Measurements from ENCODE around the gene C12orf56.
"Not testable (repeated sequence)": the region's sequence is repeated elsewhere in the genome, so short reads cannot be mapped to it uniquely, and the experiment has no call there.

Gene C12orf56

DNA sequence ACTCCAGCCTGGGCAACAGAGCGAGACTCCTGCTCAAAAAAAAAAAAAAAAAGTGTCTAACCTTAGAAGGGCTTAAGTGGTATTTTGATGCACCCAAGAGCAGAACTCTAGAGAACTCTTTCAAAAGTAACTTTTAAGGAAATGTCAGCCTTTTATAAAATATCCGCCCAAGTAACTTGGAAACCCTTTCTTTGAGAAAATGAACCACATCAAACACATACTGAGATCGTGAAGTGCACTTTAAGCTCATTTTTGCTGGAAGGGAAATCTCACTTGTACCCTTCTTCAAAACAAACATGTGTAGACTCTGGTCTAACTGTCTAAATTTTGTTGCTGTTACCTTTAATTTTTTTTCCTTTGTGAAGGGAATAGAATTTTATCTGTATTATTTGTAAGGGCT, 5.5 kb downstream of the C12orf56 start:
- DNase-seq, result no peak

DNA sequence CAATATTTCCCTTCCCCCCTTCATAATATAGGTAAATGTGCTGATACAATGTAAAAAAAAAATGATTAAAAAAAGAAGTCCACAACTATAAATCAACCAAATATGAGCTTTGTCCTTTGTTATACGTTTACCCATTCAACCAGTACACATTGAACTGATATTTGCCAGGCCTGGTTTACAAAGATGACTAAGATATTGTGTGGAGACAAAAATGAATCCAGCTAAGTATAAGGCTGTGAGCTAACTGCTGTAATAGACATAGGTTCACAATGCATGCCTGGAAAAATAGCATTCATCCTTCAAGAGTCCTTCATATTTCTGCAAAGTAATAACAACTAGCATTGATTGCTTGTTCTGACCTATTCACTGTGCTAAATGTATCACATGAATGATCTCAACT, 6.9 kb downstream of the C12orf56 start:
- no peak for DNase-seq

DNA sequence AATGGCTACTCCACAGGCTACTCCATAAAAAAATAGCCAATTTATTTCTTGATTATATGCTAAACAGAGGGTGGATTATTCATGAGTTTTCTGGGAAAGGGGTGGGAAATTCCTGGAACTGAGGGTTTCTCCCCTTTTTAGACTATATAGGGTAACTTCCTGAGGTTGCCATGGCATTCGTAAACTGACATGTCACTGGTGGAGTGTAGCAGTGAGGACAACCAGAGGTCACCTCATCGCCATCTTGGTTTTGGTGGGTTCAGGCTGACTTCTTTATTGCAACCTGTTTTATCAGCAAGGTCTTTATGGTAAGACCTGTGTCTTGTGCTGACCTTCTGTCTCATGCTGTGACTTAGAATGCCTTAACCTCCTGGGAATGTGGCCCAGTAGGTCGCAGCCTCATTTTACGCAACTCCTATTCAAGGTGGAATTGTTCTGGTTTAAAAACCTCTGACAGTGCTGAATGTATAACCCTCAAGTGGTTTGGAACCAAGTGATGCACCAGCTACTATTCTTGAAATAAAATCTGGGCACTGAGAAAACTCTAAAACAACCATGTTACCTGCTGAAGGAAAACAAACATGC, 27.7 kb downstream of the C12orf56 start:
- no peak for DNase-seq

DNA sequence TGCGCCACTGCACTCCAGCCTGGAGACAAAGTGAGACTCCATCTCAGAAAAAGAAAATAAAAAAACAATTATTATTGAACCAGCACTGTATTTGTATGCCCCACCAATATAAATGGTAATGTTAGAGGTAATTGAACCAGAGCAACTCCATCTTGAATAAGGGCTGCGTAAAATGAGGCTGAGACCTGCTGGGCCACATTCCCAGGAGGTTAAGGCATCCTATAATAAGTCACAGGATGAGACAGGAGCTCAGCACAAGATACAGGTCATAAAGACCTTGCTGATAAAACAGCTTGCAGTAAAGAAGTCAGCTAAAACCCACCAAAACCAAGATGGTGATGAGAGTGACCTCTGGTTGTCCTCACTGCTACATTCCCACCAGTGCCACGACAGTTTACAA, 29.4 kb downstream of the C12orf56 start:
- DNase-seq, result not testable (repeated sequence)

DNA sequence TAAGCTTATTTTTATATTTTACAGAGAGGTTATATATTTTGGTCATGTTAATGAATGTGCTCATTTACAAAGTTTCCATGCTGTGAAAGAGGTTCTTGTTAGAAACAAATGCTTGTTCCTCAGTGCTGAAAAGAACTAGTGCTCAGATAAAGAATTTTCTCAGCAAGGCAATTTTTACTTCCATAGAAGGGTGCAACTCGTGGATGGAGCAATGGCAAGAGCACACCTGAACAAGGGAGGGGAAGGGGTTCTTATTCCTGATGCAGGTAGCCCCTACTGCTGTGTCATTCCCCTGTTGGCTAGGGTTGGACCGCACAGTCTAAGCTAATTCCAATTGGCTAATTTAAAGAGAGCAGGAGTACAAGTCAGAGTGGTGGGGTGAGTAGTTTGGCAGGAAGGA, 34.3 kb downstream of the C12orf56 start:
- not testable (repeated sequence) for DNase-seq

DNA sequence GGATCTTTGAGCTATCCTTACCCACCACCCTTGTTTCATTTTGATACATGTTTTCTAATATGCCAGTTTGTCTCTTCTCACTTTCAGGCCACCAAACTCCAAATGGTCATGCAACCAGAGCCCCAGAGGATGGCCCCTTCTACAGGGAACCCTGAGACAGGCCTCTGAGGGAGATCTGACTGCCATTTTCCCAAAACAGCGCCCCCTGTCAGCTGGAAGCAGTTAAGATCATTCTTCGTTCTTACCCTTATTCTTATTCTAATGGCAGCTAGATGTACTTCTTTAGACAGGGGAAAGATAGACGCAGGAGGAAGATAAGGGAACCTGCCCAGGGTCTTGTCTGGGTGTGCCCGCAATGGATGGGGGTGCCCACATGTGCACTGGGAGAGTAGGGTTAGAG, 38.4 kb downstream of the C12orf56 start:
- DNase-seq, result no peak

DNA sequence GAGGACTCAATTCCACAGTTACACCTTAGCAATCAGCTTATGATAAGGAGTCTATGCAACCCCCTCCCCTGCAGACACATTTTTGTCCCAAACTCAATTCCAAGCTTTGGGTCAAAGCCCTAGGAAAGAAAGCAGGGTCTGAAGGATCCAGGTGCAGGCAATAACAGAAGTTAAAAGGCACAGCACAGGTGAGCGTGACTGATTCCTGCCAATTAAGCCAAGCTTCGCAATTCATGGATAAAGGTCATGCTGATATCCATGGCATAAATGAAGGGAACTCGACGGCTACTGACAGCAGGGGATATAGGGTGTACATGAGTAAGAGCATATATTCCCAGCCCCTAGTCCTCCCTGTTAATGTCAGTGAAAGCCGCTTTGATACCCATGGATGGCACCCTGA, 39.3 kb downstream of the C12orf56 start:
- no peak for DNase-seq

DNA sequence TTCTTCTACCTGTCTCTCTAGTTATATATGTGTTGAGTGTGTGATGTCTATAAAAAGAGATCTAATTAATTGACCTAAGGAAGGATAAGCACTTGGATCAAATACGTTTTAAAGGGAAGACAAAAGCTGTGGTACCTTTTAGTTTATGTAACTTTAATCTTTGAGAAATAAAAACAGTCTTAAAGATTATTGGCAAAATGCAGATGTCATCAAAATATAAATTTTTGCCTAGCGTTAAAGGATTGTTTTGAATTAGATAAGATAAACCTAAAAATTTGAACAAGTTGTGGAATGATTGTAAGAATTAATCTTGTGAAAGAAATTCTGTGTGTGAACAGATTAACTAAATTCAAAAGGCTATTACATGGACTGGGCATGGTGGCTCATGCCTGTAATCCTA, 42.9 kb downstream of the C12orf56 start:
- no peak for DNase-seq

DNA sequence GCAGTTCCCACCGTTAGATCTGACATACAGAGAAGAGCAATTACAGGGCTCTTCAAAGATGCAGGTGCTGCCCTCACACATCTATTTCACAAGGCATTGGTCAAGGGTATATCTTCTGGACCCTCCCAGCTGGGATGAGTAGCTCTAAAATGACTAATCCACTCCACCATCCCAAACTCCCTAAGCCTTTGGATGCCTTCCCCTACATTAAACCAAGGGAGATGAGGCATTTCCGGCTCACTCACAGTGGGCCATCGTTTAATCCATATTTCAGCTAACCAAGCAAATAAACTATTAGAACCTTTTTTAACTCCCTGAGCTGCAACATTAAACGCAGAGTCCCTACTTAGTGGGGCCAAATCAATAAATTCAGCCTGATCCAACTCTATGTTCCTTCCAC, 45.9 kb downstream of the C12orf56 start:
- not testable (repeated sequence) for DNase-seq

DNA sequence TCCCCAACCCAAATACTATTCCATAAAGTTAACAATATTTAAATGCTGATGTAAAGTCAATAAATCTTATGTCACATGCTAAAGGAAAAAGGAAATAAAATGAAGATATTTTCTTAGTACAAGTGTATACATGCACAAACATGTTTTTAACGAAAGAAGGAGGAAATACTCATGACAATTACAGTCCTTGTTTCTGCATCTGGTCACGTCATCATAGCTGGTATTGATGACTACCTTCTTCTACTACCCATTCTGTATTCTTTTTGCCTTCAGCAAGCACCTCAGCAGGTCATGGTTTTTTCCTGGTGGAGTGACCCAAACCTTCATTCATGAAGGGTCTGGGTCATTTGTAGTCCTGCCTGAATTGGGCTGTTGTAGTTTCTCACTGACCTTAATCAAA, 50.0 kb downstream of the C12orf56 start:
- not testable (repeated sequence) for DNase-seq

DNA sequence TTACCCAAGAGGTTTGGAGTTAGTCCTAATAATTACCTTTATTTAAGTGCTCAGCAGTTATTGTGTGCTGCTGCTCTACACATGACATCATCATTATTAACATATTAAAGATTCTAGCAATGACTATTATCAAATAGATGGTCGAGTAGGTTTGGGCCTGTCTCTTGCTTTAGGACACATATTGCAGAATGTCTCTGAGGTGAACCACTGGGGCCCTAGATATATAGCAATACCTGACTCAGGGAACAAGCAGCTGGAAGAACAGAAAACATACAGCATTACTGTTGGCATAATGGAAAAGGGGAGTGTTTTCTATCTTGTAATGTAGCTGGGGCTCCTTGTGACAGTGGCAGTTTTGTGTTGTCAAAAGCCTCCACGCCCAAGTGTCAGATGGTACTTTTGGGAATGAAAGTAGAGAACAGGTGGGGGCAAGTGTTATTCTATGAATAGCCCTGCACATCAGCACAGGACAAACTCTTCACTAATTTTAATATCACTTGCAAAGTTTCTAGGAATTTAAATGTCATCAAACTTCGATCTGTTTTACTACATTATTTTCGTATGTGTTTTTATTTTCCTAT, 54.6 kb downstream of the C12orf56 start:
- DNase-seq, result no peak

DNA sequence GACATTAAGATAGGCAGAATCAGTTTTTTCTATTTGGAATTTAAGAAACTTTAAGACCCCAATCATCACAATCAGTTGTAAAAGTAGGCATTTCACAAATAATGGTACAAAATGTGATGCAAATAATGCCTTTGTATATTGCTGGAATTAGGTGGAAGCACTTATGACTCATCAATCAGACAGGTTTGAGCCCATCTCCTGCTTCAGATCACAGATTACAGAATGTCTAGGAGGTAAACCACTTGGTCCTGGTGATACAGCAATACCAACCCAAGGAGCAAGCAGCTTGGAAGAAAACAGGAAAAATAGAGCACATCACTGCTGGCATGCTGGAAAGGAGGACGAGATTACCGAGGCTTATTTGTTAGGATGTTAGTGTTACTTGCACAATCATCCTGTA, 57.6 kb downstream of the C12orf56 start:
- DNase-seq, result no peak

DNA sequence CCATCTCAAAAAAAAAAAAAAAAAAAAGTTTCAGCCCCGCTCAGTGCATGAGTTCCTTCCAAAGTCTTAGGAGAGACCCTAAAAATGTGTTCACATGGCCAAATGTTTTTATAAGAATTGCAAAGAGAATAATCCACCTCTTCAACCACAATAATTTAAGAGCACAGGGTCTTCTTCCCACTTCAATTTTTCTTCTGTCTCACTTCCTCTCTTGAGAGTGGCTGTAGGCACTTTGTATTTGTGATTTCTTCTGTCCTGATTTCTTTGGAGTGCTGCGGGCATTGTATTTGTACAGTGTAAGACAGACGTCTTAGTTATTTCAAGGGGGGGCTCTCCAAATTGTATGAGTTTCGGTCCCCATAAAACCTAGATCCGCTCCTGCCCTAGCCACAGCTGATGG, 58.3 kb downstream of the C12orf56 start:
- no peak for DNase-seq

DNA sequence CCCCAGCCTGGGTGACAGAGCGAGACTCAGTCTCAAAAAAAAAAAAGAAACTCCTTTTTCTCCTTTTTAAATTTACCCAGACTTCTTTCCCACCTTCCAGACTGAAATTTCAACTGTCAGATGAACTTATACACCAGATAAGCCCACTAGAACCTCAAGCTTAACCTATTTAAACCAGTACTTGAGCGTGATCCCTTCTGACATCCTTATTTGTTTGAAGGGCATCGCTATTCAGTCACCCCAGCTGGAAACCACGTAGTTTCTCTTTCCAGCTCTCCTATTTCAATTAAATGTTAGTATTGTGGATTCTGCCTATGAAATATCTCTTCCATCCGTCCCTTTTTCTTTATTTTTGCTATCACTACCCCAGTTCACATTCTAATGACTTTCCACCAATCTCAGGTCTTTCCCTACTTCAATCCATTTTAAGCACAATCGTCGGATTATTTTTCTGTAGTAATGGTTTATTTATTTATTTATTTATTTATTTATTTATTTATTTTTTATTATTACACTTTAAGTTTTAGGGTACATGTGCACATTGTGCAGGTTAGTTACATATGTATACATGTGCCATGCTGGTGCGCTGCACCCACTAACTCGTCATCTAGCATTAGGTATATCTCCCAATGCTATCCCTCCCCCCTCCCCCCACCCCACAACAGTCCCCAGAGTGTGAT, 61.4 kb downstream of the C12orf56 start:
- not testable (repeated sequence) for DNase-seq

DNA sequence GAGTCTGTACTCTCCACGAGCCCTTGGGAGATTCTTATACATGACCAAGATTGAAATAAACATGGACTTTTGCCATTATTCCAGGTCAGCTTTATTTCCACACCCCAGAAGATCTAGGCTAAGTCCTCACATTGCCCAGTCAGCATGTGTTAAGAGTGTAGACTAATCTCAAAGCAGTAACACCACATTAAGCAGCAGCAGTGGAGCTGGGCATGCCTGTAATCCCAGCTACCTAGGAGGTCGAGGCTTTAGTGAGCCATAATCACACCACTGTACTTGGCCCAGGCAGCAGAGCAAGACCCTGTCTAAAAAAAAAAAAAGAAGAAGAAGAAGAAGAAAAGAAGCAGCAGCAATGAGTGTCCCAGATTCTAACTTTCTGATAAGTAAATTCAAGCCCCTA, 65.5 kb downstream of the C12orf56 start:
- no peak for DNase-seq

DNA sequence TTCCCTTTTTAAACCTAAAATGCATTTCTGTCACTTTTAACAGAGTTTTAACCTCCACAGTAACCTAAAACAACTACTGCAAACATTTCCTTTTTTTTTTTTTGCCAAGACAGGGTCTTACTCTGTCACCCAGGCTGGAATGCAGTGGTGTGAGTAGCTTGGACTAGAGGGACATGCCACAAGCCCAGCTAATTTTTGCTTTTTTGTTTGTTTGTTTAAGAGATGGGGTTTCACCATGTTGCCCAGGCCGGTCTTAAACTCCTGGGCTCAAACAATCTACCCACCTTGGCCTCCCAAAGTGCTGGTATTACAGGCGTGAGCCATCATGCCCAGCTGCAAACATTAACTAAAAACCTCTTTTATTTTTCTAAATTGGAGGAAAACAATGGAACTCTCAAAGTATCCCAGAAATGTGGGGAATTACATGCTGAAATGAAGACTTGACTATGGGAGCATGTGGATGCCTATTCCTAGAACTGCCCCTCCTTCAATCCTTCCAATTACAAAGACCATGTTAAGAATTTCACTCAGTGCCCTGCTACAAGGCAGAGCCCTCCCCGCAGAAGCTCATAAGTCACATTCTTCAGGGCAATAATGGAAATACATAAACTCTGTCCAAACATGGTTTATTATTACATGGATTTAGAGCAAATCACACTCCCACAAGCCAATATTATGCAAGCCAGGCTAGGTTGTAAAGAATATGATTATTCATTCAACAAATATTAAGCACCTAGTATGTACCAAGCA, 66.9 kb downstream of the C12orf56 start:
- no peak for DNase-seq

DNA sequence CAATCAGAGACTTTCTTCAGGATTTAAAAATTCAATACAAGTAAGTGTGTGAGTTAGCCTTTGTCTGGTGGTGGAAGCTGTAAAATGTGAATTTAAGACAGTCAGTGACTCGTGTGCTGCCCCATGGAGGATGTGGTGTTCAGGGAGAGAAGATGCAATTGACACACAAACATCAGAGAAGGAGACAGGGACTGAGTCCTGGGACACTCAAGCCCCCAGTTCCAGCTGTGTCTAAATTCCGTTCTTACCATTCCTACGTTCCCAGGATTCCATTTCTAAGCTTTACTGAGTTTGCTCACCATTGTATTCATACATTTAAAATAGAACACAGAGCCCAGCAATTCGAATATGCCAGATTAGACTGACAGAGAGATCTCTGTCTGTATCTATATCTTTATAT, 67.6 kb downstream of the C12orf56 start:
- no peak for DNase-seq

DNA sequence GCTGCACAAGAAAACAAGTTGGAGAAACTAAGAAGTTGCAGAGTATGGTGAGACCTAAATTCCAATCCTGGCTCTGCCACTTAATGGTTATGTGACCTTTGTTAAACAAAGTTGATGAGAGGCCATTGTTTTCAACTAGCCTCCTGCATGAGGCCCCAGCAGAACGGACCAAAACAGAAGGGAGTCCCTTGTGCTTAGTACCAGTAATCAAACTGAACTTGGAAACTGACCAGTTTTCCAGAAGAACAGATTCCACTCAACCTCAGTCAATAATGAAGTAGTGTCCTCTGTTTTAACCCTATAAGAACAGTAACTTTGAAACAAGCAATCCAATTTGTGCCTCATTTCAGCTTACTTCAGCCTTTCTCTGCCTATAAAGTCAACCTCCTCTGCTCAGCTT, 69.9 kb downstream of the C12orf56 start:
- no peak for DNase-seq

DNA sequence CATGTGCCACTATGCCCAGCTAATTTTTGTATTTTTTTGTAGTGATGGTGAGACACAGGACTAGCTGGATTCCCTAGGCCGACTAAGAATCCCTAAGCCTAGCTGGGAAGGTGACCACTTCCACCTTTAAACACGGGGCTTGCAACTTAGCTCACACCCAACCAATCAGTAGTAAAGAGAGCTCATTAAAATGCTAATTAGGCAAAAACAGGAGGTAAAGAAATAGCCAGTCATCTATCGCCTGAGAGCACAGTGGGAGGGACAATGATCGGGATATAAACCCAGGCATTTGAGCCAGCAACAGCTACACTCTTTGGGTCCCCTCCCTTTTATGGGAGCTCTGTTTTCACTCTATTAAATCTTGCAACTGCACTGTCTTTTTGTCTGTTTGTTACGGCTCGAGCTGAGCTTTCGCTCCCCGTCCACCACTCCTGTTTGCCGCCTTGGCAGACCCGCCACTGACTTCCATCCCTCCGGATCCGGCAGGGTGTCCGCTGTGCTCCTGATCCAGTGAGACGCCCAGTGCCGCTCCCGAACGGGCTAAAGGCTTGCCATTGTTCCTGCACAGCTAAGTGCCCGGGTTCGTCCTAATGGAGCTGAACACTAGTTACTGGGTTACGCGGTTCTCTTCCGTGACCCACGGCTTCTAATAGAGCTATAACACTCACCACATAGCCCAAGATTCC, 70.9 kb downstream of the C12orf56 start:
- not testable (repeated sequence) for DNase-seq

DNA sequence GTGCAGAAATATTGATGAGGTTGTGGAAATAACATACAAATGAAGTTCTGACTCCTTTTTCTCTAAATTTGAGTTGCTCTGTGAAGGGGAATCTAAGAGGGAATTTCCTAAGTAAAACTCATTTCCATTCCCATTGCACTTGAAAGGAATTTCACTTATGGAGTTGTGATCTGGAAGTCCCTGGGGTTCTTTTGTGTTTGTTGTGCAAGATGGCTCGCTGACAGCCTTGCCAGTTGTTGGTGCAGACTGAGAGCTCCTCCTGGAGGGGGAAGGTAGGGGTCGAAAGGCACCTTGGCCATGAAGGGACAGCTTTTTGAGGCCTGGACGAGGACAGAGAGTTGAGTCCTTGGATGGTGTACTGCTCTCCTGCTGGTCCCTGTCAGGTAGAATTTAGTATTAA, 72.0 kb downstream of the C12orf56 start:
- DNase-seq, result no peak

DNA sequence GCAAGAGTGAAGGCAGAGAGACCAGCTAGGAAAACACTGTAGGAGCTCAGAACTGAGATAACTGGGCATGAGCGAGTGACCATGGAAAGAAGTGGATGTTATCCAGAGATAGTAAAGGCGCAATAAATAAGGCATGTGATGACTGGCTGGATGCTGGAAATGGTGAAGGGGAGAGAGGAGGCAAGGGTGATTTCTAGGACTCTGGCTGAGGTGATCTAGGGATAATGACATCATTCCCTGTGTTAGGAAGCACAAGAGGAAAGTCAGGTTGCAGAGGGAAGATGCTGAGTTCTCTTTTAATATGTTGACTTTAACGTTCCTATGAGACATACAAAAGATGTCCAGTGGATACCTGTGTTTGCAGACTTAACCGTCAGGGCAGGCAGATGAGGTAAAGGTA, 78.7 kb downstream of the C12orf56 start:
- DNase-seq, result no peak

DNA sequence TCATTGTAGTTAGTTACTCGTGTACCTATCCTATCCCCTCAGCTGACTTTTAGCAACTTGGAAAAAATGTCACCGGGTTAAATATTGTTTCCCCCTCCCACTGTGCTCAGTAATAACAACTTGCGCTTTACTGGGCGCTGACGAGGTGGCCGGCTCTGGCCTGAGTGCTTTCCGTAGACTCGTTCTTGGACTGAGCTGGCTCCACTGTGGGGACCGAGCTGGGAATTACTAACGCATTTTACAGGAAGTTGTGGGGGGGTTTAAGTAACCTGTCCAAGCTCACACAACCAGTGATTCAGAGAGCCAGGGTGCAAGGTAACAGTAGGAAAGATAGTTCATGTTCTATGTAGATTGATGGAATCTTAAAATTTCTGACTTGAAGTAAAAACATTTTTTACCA, 86.0 kb downstream of the C12orf56 start:
- DNase-seq, result no peak

DNA sequence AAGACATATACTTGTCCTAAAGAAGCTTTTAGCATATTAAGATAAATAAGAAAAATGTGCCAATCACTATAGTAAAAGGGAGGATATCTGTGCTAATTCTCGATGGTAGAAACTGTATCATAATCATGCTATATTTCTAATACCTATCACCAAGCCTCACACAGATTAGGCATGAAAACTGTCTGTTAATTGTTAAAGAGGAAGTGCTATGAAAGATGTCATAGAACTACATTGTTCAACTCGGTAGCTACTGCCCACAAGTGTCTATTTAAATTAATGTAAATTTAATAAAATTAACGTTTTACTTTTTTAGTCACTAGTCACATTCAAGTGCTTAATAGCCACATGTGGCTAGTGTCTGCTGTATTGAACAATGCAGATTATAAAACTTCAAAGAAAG, 90.9 kb downstream of the C12orf56 start:
- DNase-seq, result no peak

Measured in DMS 273 treated with DMSO at 0.1 percent for 48 hours (cell line).